ENCODE results near the gene EMILIN1.
A peak's percentile ranks its signal among the peaks of the same experiment; 100 is the strongest.

The EMILIN1 gene

GRCh38 chr2:27087823-27088410 is 9.5 kb downstream of the EMILIN1 start:
- H3K27ac Mint-ChIP-seq: no peak overlapping the region
- H3K4me3 Mint-ChIP-seq: no peak overlapping the region
- H3K36me3 Mint-ChIP-seq (ENCODE audit: low read depth): no peaks in the 10 kb centered on the region
- H3K4me1 Mint-ChIP-seq (ENCODE audit: low read depth): peaks cover 34% of the 10 kb centered on the region
- intact Hi-C loops (cut with micrococcal nuclease): loop anchor here (5.0 kb wide), 1 partner anchor 124 kb away; the partner anchor contains the start of genes ATRAID and SLC5A6
- peaks cover 2% of the 10 kb centered on the region for H3K27me3 Mint-ChIP-seq
- no peaks in the 10 kb centered on the region for H3K9me3 Mint-ChIP-seq

- Mint-ChIP-seq H3K27ac (no peak overlapping the region), H3K4me1 (ENCODE audit: low read depth) (peaks cover 32% of the 10 kb centered on the region), H3K4me3 (no peak overlapping the region), H3K9me3 (no peaks in the 10 kb centered on the region), H3K36me3 (ENCODE audit: low read depth) (no peaks in the 10 kb centered on the region), H3K27me3 (peaks cover 2% of the 10 kb centered on the region)
- intact Hi-C loops (cut with micrococcal nuclease): loop anchor here (5.0 kb wide), 1 partner anchor 124 kb away; the partner anchor contains the start of genes ATRAID and SLC5A6
Observed at GRCh38 chr2:27088634-27089033, 10.2 kb downstream of the EMILIN1 start.

- Mint-ChIP-seq H3K9me3 (no peaks in the 10 kb centered on the region), H3K4me1 (ENCODE audit: low read depth) (peaks cover 28% of the 10 kb centered on the region), H3K36me3 (ENCODE audit: low read depth) (no peaks in the 10 kb centered on the region), H3K27me3 (peaks cover 2% of the 10 kb centered on the region), H3K4me3 (no peak overlapping the region), H3K27ac (no peak overlapping the region)
- intact Hi-C loops (cut with micrococcal nuclease): loop anchor here (5.0 kb wide), 1 partner anchor 123 kb away; the partner anchor contains the start of genes ATRAID and SLC5A6
Observed at GRCh38 chr2:27089111-27089954, 10.9 kb downstream of the EMILIN1 start.

GRCh38 chr2:27091746-27092695 is 13.6 kb downstream of the EMILIN1 start:
- H3K9me3 Mint-ChIP-seq: no peaks in the 10 kb centered on the region
- no peak overlapping the region for H3K4me3 Mint-ChIP-seq
- intact Hi-C loops (cut with micrococcal nuclease): no loop called here
- H3K27ac Mint-ChIP-seq: no peak overlapping the region
- peaks cover 25% of the 10 kb centered on the region for H3K4me1 Mint-ChIP-seq (ENCODE audit: low read depth)
- peaks cover 2% of the 10 kb centered on the region for H3K27me3 Mint-ChIP-seq
- no peaks in the 10 kb centered on the region for H3K36me3 Mint-ChIP-seq (ENCODE audit: low read depth)

- H3K27me3 Mint-ChIP-seq: no peaks in the 10 kb centered on the region
- peaks cover 28% of the 10 kb centered on the region for H3K4me1 Mint-ChIP-seq (ENCODE audit: low read depth)
- no peaks in the 10 kb centered on the region for H3K36me3 Mint-ChIP-seq (ENCODE audit: low read depth)
- no peak overlapping the region for H3K27ac Mint-ChIP-seq
- H3K9me3 Mint-ChIP-seq: no peaks in the 10 kb centered on the region
- intact Hi-C loops (cut with micrococcal nuclease): no loop called here
- no peak overlapping the region for H3K4me3 Mint-ChIP-seq
Observed at GRCh38 chr2:27092696-27093429, 14.4 kb downstream of the EMILIN1 start.

GRCh38 chr2:27093430-27094352 is 15.3 kb downstream of the EMILIN1 start:
- intact Hi-C loops (cut with micrococcal nuclease): no loop called here
- H3K4me1 Mint-ChIP-seq (ENCODE audit: low read depth): peaks cover 23% of the 10 kb centered on the region
- H3K27me3 Mint-ChIP-seq: no peaks in the 10 kb centered on the region
- no peak overlapping the region for H3K27ac Mint-ChIP-seq
- no peaks in the 10 kb centered on the region for H3K36me3 Mint-ChIP-seq (ENCODE audit: low read depth)
- H3K4me3 Mint-ChIP-seq: no peak overlapping the region
- no peaks in the 10 kb centered on the region for H3K9me3 Mint-ChIP-seq

GRCh38 chr2:27094353-27094984 is 16.1 kb downstream of the EMILIN1 start:
- Mint-ChIP-seq H3K27ac (no peak overlapping the region), H3K27me3 (no peaks in the 10 kb centered on the region), H3K4me3 (no peak overlapping the region), H3K9me3 (no peaks in the 10 kb centered on the region), H3K36me3 (ENCODE audit: low read depth) (no peaks in the 10 kb centered on the region), H3K4me1 (ENCODE audit: low read depth) (peaks cover 23% of the 10 kb centered on the region)
- intact Hi-C loops (cut with micrococcal nuclease): no loop called here

GRCh38 chr2:27095427-27095744 is 17.0 kb downstream of the EMILIN1 start:
- peaks cover 23% of the 10 kb centered on the region for H3K4me1 Mint-ChIP-seq (ENCODE audit: low read depth)
- no peaks in the 10 kb centered on the region for H3K27me3 Mint-ChIP-seq
- H3K36me3 Mint-ChIP-seq (ENCODE audit: low read depth): no peaks in the 10 kb centered on the region
- intact Hi-C loops (cut with micrococcal nuclease): no loop called here
- no peaks in the 10 kb centered on the region for H3K9me3 Mint-ChIP-seq
- peak overlapping the region; percentile 70 for H3K4me3 Mint-ChIP-seq
- peak overlapping the region; percentile 97 for H3K27ac Mint-ChIP-seq

- intact Hi-C loops (cut with micrococcal nuclease): loop anchor here (2.0 kb wide), 1 partner anchor 207 kb away; no protein-coding TSS in a partner anchor
- peak overlapping the region; percentile 70 for H3K4me3 Mint-ChIP-seq
- peaks cover 23% of the 10 kb centered on the region for H3K4me1 Mint-ChIP-seq (ENCODE audit: low read depth)
- no peaks in the 10 kb centered on the region for H3K27me3 Mint-ChIP-seq
- H3K36me3 Mint-ChIP-seq (ENCODE audit: low read depth): no peaks in the 10 kb centered on the region
- H3K9me3 Mint-ChIP-seq: no peaks in the 10 kb centered on the region
- H3K27ac Mint-ChIP-seq: peak overlapping the region; percentile 97
Observed at GRCh38 chr2:27095745-27096651, 17.6 kb downstream of the EMILIN1 start.

GRCh38 chr2:27096748-27097297 is 18.4 kb downstream of the EMILIN1 start:
- Mint-ChIP-seq H3K36me3 (ENCODE audit: low read depth) (no peaks in the 10 kb centered on the region), H3K27me3 (no peaks in the 10 kb centered on the region), H3K4me1 (ENCODE audit: low read depth) (peaks cover 23% of the 10 kb centered on the region), H3K9me3 (no peaks in the 10 kb centered on the region), H3K4me3 (peak overlapping the region; percentile 70), H3K27ac (peak overlapping the region; percentile 97)
- intact Hi-C loops (cut with micrococcal nuclease): loop anchor here (2.0 kb wide), 1 partner anchor 206 kb away; no protein-coding TSS in a partner anchor

GRCh38 chr2:27097341-27097740 is 18.9 kb downstream of the EMILIN1 start:
- Mint-ChIP-seq H3K4me3 (no peak overlapping the region), H3K27ac (peak overlapping the region; percentile 97), H3K36me3 (ENCODE audit: low read depth) (no peaks in the 10 kb centered on the region), H3K9me3 (no peaks in the 10 kb centered on the region), H3K4me1 (ENCODE audit: low read depth) (peaks cover 23% of the 10 kb centered on the region), H3K27me3 (no peaks in the 10 kb centered on the region)
- intact Hi-C loops (cut with micrococcal nuclease): loop anchor here (2.0 kb wide), 1 partner anchor 205 kb away; no protein-coding TSS in a partner anchor

Measured in dendritic cell treated with granulocyte-macrophage colony-stimulating factor and Interleukin-4, amounts not matched to agents 40 ng/mL and 50 ng/mL, for 4 days (primary cell).